ENCODE measurements around the gene ADAD2.
"Not testable (repeated sequence)": the region's sequence is repeated elsewhere in the genome, so short reads cannot be mapped to it uniquely, and the experiment has no call there.

ADAD2 gene

DNA sequence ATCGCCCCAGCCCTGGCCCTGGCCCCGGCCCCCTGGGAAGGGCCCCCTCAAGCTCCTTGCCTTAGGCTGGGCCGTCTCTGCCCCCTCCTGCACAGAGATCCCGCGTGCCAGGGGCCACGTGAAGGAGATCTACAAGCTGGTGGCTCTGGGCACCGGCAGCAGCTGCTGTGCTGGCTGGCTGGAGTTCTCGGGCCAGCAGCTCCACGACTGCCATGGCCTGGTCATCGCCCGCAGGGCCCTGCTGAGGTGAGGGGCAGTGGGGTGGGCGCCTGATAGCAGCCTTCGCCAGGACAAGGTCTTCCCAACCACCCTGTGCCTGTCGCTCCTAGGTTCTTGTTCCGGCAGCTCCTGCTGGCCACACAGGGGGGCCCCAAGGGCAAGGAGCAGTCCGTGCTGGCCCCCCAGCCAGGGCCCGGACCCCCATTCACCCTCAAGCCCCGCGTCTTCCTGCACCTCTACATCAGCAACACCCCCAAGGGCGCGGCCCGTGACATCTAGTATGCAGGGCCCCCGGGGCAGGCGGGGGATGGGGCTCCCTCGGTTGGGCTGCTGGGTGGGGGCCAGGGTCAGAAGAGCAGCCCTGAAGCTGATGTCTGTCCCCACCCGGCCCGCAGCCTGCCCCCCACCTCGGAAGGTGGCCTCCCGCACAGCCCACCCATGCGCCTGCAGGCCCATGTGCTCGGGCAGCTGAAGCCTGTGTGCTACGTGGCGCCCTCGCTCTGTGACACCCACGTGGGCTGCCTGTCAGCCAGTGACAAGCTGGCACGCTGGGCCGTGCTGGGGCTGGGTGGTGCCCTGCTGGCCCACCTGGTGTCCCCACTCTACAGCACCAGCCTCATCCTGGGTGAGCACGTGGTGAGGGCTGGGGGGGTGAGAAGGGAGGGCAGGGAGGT is 4.5 kb downstream of the ADAD2 start:
- in situ Hi-C loops (cut with MboI; ENCODE audit: low sequenced_read_pairs) = no loop called here

DNA sequence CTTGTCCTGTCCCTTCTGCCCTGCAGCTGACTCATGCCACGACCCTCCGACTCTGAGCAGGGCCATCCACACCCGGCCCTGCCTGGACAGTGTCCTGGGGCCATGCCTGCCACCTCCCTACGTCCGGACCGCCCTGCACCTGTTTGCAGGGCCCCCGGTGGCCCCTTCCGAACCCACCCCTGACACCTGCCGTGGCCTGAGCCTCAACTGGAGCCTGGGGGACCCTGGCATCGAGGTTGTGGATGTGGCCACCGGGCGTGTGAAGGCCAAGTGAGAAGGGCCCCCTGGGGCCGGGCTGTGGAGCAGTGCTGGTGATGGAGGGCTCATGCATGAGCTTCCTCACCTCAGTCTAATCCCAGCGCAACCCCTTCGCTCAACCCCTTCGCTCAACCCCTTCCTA is 5.1 kb downstream of the ADAD2 start:
- in situ Hi-C loops (cut with MboI; ENCODE audit: low sequenced_read_pairs) = no loop called here

DNA sequence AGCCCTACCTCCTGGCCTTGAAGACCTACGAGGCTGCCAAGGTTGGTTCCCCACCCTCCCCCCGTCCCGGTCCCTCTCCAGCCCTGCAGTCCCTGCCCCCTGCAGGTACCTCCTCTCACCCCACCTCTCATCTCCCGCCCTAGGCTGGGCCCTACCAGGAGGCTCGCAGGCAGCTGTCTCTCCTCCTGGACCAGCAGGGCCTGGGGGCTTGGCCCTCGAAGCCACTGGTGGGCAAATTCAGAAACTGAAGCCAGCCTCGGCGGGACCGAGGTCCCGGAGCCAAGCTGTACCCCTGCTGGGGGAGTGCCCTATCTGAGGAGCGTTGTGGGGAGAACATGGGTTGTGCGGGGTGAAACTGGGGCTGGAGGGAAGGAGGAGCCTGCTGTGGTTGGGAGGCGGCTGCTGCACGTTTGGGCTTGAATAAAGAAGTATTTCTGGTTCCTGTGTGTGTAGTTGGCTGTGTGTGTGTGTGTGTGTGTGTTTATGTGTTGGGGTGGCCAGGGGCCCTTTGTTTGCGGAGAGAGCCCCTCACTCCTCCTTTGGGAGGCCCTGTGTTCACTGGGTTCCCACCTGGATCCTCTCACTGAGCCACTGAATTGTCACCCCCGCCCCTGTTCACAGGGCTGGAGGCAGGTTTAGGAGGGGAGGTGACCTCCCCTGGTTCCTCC is 5.9 kb downstream of the ADAD2 start:
- in situ Hi-C loops (cut with MboI; ENCODE audit: low sequenced_read_pairs) = no loop called here

DNA sequence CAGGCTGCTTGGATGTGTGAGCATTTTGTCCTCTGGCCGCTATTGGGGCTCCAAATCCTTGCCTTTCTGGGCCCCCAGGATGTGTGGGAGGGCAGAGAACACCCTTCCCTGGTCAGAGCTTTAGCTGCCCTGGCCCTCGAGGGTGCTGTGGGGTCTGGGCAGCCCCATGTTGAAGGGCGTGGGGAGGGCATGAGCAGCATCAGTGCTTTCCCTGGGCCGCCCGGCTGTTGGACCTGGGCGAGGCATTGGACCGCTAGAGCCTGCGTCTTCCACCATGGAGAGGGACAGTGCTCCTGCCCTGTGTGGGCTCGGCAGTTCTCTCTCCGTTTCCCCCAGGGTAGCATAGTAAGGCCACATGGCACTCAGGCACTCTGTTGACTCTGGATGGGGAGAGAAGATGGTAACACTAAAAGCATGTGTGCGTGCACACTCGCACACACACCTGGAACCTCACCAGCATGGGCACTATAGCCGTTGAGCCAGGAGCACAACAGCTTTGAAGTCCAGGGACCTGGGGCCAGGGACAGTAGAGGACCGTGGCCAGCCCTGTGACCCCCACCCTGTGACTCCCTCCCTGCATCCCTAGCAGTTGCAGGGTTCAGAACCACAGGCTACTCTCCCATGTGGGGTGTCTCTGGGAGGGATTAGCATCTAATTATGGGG is 6.6 kb downstream of the ADAD2 start:
- in situ Hi-C loops (cut with MboI; ENCODE audit: low sequenced_read_pairs) = no loop called here

DNA sequence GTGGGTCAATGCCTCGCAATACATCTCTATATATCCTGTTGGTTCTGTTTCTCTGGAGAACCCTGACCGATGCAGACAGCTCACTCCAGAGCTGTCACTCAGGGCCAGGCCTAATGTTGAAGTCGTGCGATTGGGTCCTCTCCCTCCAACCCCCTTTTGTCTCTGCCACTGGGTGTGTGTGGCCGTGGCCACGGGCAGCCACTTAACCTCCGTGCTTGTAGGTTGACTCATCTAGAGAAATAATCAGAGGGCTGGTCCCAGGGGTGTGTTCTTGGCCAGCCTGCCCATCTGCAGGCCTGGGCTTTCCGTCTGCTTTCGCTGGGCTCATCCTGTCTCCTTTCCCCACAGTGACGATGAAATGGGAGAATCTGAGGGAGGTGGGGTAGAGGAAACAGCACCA is 7.4 kb downstream of the ADAD2 start:
- in situ Hi-C loops (cut with MboI; ENCODE audit: low sequenced_read_pairs) = no loop called here

DNA sequence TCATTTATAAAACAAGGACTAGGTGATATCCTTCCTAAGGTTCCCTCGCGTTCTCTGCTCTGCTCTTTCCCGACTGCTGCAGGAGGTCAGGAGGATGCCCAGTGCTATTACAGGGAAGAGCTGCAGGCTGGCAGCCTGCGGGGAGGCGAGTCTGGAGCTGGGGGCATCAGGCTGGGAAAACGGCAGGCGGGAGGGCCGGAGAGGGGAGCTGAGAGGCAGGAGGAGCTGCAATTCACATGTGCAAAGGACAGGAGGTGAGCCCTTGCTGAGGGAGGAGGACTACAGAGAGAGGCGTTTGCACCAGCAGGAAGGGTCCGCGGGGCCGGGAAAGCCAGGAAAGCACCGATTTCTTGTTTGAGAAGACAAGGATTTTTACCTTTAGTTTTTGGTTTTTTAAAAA is 8.1 kb downstream of the ADAD2 start:
- in situ Hi-C loops (cut with MboI; ENCODE audit: low sequenced_read_pairs) = no loop called here

DNA sequence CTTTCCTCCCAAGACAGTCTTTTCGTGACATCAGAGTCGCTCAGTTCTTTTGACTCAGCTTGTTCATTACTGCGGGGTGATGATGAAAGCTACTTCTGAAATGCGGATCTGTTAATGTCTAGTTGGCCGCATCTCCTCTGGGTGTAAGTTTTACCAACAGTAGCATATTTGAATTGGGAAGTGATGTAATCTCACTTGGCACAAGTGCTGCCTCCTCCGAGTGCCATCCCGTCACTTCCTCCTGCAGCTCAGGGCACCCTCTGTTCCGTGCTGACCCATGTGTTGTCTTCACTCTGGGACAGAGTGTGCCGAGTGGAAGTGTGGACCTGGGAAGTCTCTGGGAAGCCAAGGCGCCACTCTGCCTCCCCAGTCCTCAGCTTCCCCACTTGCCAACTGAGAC is 8.9 kb downstream of the ADAD2 start:
- in situ Hi-C loops (cut with MboI; ENCODE audit: low sequenced_read_pairs) = no loop called here

DNA sequence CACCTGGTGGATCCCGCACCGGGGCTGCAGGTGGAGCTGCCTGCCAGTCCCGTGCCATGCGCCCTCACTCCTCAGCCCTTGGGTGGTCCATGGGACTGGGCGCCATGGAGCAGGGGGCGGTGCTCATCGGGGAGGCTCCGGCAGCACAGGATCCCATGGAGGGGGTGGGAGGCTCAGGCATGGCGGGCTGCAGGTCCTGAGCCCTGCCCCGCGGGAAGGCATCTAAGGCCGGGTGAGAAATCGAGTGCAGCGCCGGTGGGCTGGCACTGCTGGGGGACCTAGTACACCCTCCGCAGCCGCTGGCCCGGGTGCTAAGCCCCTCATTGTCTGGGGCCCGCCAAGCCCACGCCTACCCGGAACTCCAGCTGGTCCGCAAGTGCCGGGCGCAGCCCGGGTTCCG is 13.6 kb downstream of the ADAD2 start:
- in situ Hi-C loops (cut with MboI; ENCODE audit: low sequenced_read_pairs) = not testable (repeated sequence)

DNA sequence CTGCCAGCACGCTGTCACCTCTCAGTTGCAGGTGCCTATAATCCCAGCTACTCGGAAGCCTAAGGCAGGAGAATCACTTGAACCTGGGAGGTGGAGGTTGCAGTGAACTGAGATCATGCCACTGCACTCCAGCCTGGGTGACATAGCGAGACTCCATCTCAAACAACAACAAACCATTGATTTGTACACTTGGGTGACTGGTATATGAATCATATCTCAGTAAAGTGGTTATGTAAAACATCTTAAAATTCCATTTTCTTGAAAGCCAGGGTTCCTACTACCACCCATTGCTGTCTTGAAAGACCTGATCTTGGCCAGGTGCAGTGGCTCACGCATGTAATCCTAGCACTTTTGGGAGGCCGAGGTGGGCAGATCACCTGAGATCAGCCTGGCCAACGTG is 14.2 kb downstream of the ADAD2 start:
- in situ Hi-C loops (cut with MboI; ENCODE audit: low sequenced_read_pairs) = not testable (repeated sequence)

DNA sequence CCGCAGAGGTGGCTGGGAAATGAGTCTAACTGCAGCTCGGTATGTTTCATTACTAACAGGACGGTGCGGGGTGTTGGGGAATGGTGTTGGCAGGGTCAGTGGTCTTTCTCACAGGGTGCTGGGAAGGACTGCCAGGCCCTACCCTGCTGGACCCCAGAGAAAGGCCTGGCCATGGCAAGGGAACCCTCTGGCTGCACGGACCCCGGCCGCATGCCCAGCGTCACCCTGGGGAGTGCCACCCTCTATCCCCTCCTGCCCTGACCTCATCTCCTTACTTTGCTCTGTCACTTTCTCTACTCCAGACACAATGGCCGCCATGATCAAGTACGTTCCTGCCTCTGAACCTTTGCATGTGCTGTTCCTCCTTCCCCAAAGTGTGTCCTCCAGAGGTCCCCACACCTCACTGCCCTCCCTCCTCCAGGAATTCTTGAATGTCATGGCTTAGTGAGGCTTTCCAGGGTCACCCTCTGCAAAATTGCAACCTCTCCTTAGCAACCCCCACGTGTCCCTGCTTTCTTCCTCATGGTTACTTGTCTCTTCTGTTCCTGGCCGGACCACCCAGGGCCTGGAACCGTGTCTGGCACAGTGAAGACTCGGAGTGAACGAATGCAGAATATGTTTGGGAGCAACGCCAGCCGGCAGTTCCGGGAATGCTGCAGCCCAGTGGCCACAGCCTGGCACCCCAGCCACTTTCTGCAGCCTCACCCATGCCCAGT is 15.2 kb downstream of the ADAD2 start:
- in situ Hi-C loops (cut with MboI; ENCODE audit: low sequenced_read_pairs) = no loop called here

DNA sequence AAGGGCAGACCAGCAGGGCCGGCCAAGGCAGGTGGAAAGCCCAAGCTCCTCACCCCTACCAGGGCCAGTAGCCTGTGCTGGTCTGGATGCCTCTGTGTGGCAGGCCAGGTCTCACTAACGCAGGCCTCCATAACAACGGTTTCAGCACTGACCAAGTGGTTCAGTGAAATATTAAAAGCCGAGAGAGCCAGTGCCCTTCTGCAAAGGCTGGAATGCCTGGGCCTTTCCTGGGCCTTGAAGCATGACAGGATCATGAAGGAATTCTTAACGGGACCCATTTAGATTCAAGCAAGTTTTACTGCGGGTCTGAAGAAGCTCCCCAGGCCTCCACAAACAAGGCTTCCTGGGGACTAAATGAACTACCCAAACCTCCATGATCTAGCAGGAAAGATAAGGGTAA is 16.3 kb downstream of the ADAD2 start:
- in situ Hi-C loops (cut with MboI; ENCODE audit: low sequenced_read_pairs) = no loop called here

DNA sequence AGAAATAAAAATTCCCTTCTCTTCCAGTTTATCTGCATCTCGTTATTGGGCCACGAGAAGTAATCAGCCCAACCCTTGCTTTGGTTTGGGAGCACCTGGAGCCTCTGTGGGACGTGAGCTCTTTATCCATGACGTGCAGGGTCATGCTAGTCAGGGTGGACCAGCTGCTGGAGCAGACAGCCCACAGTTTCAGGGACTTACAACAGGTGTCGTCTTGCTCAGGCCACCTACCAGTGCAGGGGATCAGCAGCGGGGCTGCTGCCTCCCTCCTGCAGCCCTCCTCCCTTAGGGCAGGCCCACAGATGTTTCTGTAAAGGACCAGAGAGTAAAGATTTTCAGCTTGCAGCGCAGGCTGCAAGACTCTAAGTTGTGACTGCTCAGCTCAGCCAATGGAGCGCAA is 16.9 kb downstream of the ADAD2 start:
- in situ Hi-C loops (cut with MboI; ENCODE audit: low sequenced_read_pairs) = no loop called here

DNA sequence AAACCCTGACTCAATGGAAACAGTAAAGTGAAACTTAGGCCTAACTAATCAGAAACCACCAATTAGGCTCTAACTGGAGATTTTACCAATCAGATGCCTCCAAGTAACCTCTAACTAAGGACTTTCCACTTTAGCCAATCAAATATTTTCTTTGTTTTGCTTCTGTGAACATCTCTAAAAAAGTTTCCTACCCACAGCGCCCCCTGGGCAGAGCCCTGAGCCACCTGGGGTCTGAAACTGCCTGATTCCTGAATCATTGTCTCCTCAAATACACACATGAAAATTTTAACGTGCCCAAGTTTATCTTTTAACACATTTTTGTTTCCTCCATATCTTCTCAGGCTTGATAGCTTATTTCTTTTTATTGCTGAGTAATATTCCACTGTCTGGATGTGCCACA is 19.0 kb downstream of the ADAD2 start:
- in situ Hi-C loops (cut with MboI; ENCODE audit: low sequenced_read_pairs) = no loop called here

DNA sequence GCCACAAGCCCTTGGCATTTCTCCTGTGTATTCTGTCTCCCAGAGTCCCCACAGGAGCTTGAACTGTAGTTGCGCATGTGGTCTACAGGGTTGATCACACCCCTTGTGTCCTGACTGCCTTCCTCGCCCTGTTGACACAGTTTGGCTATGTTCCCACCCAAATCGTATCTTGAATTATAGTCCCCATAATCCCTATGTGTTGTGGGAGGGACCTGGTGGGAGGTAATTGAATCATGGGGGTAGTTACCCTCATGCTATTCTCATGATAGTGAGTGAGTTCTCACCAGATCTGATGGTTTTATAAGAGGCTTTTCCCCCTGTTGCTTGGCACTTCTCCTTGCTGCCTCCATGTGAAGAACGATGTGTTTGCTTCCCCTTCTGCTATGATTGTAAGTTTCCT is 21.2 kb downstream of the ADAD2 start:
- in situ Hi-C loops (cut with MboI; ENCODE audit: low sequenced_read_pairs) = no loop called here

DNA sequence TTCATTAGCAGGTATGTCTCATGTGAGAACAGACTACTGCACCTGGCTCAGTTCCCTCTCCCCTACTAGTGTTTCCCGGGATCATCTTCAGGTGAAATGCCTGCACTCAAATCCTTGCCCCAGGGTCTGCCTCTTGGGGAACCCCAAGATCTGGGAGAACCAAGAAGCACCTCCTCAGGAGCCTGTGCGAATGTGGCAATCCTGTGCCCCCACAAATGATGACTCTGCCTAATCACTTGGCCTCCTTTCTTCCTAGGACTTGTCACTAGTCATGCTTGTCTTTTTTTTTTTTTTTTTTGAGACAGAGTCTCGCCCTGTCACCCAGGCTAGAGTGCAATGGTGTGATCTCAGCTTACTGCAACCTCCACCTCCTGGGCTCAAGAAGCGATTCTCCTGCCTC is 21.7 kb downstream of the ADAD2 start:
- in situ Hi-C loops (cut with MboI; ENCODE audit: low sequenced_read_pairs) = no loop called here

DNA sequence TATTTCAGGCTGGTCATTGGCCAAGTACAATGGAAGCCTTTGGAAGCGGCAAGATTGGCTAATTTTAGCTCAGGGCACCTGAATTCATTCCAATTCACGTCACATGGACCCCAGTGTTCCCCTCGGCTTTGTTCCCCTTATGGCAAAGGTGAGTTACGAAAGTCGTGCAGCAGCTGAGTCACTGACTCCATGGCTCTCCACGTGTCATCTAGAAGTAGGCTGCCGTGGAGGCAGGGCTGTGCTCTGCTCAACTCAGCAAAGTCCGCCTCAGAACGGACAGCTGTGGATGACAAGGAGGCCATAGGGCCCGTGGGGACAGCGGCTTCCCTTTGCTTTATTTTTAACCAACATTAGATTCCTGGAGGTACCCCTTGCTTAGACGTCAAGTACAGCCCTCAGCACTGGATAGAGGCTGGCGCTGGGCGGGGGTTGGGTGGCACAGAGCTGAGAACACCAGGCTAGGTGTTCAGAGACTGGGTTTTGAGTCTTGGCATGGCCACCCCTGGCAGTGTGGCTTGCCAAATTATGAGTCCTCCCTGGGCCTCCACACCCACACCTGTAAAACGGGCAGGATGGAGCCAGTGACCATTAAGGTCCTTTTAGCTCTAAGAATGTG is 23.6 kb downstream of the ADAD2 start:
- in situ Hi-C loops (cut with MboI; ENCODE audit: low sequenced_read_pairs) = no loop called here

DNA sequence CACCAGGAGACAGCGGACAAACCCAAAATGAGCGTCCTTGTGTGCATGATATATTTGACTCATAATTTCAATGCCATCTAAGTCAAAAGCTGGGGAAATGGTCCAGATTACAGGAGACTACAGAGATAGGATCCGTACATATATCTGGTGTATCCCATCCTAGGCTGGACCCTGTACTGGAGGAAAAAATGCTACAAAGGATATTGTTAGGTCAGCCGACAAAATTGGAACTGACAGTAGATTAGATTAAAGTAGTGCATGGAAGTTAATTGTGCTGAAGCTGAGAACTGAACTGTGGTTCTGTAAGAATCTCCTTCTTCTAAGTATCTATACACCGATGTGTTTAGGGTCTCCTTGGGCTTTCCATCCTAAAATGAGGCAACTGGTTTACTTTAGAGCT is 24.6 kb downstream of the ADAD2 start:
- in situ Hi-C loops (cut with MboI; ENCODE audit: low sequenced_read_pairs) = no loop called here

DNA sequence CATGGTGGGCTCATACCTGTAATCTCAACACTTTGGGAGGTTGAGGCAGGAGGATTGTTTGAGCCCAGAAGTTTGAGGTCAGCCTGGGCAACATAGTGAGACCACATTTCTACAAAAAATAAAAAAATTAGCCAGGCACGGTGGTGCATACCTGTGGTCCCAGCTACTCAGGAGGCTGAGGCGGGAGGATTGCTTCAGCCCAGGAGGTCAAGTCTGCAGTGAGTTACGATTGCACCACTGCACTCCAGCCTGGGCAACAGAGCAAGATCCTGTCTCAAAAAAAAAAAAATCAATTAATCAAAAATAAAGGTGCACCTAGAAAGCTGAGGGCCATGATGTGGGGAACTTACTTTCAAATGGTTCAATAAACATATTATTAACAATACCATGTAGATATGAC is 25.2 kb downstream of the ADAD2 start:
- in situ Hi-C loops (cut with MboI; ENCODE audit: low sequenced_read_pairs) = not testable (repeated sequence)

DNA sequence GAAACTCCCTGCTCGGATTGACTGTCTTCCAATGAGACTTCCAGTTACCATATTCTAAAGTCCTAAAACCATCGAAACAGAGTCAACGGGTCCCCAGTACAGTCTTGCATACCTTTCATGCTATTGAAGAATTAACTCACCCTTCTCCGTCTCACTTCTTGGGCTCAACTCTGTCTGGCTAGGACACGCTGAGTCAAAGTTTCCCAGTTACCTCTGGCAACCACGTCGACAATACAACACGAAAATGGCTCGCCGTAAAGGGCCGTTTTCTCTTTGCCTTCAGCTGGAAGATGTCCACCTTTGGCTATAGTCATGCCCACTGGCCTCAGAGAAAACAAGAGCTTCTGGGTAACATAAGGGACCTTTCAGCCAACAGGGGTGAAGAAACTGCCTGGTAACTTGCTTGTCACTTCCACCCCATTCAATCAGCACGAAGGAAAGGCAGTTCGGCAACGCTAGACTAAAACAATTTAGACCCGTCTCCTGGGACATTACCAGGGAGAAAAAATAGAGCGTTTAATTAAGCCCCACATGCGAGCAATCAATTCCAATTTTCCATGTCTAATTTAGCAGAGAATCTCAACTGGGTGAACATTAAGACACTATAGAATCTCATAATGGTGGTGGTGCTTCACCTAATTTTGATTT is 27.3 kb downstream of the ADAD2 start:
- in situ Hi-C loops (cut with MboI; ENCODE audit: low sequenced_read_pairs) = no loop called here

DNA sequence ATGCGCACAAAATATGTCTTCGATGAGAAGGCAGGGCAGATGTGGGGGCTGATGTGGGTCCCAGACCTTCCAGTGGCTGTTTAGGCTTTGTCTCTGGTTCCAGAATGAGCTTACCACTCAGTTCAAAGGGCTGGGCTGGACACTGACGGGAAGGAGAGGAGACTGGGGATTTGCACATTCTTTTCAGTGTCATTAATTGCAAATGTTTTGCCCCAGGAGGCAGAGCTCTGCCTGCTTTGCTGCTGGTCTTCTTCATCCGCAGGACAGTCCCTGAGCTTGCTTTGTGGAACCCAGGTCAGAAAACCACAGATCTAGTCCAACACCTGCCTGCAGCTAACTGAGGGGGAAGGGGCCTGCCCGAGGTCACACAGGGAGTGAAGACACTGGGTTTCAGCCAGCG is 28.0 kb downstream of the ADAD2 start:
- in situ Hi-C loops (cut with MboI; ENCODE audit: low sequenced_read_pairs) = no loop called here

Data from HL-60/S4 treated with phorbol 12-myristate 13-acetate at 8.2 ng/mL for 4 days and 3 days (cell line).